H9 (cell line): ENCODE results near the gene EDARADD. TPM values are rescaled to one million over a fixed set of nuclear protein-coding genes. Genes with fewer than 3 reads are reported as not detected.
"Not testable (repeated sequence)": the region's sequence is repeated elsewhere in the genome, so short reads cannot be mapped to it uniquely, and the experiment has no call there.

Source experiments
- DNase-seq: peaks from one replicate; pipeline ENCODE4 v3.0.0-alpha.2; 2017
- H2AFZ ChIP-seq: one replicate; pipeline ENCODE4 v1.6.1; 2013; ENCODE audit warnings: mild to moderate bottlenecking, low read length, control low read depth, moderate library complexity
- H2AK5ac ChIP-seq: 2 replicates; pipeline ENCODE4 v1.6.1; 2013; ENCODE audit warnings: low read length, control low read depth, mixed read lengths; ENCODE audit not compliant: insufficient read length
- H2BK120ac ChIP-seq: one replicate; pipeline ENCODE4 v1.6.1; 2013; ENCODE audit warnings: low read depth, mild to moderate bottlenecking, low read length, control low read depth, inconsistent platforms; ENCODE audit not compliant: poor library complexity, severe bottlenecking
- H2BK12ac ChIP-seq: 2 replicates; pipeline ENCODE4 v1.6.1; 2013; ENCODE audit warnings: low read length, control low read depth, mixed read lengths, low read depth; ENCODE audit not compliant: insufficient read length
- H2BK15ac ChIP-seq: 2 replicates; pipeline ENCODE4 v1.6.1; 2013; ENCODE audit warnings: low read depth, low read length, control low read depth
- H2BK20ac ChIP-seq: one replicate; pipeline ENCODE4 v1.6.1; 2013; ENCODE audit warnings: low read depth, mild to moderate bottlenecking, low read length, control low read depth, inconsistent platforms; ENCODE audit not compliant: poor library complexity, severe bottlenecking
- H2BK5ac ChIP-seq: 2 replicates; pipeline ENCODE4 v1.6.1; 2013; ENCODE audit warnings: low read length, control low read depth, mixed read lengths; ENCODE audit not compliant: insufficient read length
- H3K14ac ChIP-seq: 2 replicates; pipeline ENCODE4 v1.6.1; 2013; ENCODE audit warnings: low read length, control low read depth; ENCODE audit not compliant: insufficient read depth
- H3K18ac ChIP-seq: 2 replicates; pipeline ENCODE4 v1.6.1; 2013; ENCODE audit warnings: low read depth, mild to moderate bottlenecking, mixed read lengths, low read length, control low read depth; ENCODE audit not compliant: insufficient read length
- H3K23ac ChIP-seq: 2 replicates; pipeline ENCODE4 v1.6.1; 2013; ENCODE audit warnings: low read length, control low read depth, mixed read lengths, low read depth; ENCODE audit not compliant: insufficient read length
- H3K23me2 ChIP-seq: 2 replicates; pipeline ENCODE4 v1.6.1; 2013; ENCODE audit warnings: low read depth, mild to moderate bottlenecking, mixed read lengths, low read length, control low read depth; ENCODE audit not compliant: insufficient read length, poor library complexity, severe bottlenecking
- H3K27ac ChIP-seq: 2 replicates; pipeline ENCODE4 v1.5.1; 2013; ENCODE audit warnings: low read length, control low read depth, mixed read lengths, low read depth; ENCODE audit not compliant: insufficient read length
- H3K27me3 ChIP-seq: 2 replicates; pipeline ENCODE4 v1.6.1; 2013; ENCODE audit warnings: low read length, control low read depth, inconsistent platforms; ENCODE audit not compliant: insufficient read depth
- H3K4ac ChIP-seq: 2 replicates; pipeline ENCODE4 v1.6.1; 2013; ENCODE audit warnings: low read depth, mild to moderate bottlenecking, control low read depth, inconsistent platforms, low read length, moderate library complexity
- H3K4me1 ChIP-seq: 2 replicates; pipeline ENCODE4 v1.6.1; 2013; ENCODE audit warnings: low read length, control low read depth, inconsistent platforms; ENCODE audit not compliant: insufficient read depth
- H3K4me2 ChIP-seq: 2 replicates; pipeline ENCODE4 v1.6.1; 2013; ENCODE audit warnings: low read length, control low read depth, mixed read lengths; ENCODE audit not compliant: insufficient read length, insufficient read depth
- H3K56ac ChIP-seq: 2 replicates; pipeline ENCODE4 v1.6.1; 2013; ENCODE audit warnings: low read depth, mild to moderate bottlenecking, mixed read lengths, low read length, control low read depth; ENCODE audit not compliant: insufficient read length
- H3K79me1 ChIP-seq: 2 replicates; pipeline ENCODE4 v1.6.1; 2013; ENCODE audit warnings: low read depth, mild to moderate bottlenecking, moderate library complexity, low read length, control low read depth, inconsistent platforms; ENCODE audit not compliant: insufficient read depth, poor library complexity, severe bottlenecking
- H3K79me2 ChIP-seq: 2 replicates; pipeline ENCODE4 v1.6.1; 2013; ENCODE audit warnings: low read length, control low read depth, inconsistent platforms; ENCODE audit not compliant: insufficient read depth
- H3K9ac ChIP-seq: 2 replicates; pipeline ENCODE4 v1.6.1; 2013; ENCODE audit warnings: low read length, control low read depth, mixed read lengths; ENCODE audit not compliant: insufficient read length; ENCODE audit errors: extremely low read depth
- H3K9me3 ChIP-seq: one replicate; pipeline ENCODE4 v1.6.1; 2013; ENCODE audit warnings: low read depth, low read length, inconsistent platforms; ENCODE audit not compliant: control insufficient read depth
- H3T11ph ChIP-seq: one replicate; pipeline ENCODE4 v1.6.1; 2013; ENCODE audit warnings: mild to moderate bottlenecking, low read length, control low read depth, inconsistent platforms
- H4K20me1 ChIP-seq: one replicate; pipeline ENCODE4 v1.6.1; 2013; ENCODE audit not compliant: control insufficient read depth, insufficient read length, insufficient read depth
- H4K5ac ChIP-seq: 2 replicates; pipeline ENCODE4 v1.6.1; 2013; ENCODE audit warnings: low read depth, mild to moderate bottlenecking, mixed read lengths, low read length, control low read depth; ENCODE audit not compliant: insufficient read length
- H4K8ac ChIP-seq: replicated peaks from 2 replicates; pipeline ENCODE4 v1.6.1; 2013; ENCODE audit warnings: low read length, control low read depth, mixed read lengths, low read depth; ENCODE audit not compliant: insufficient read length
- H4K91ac ChIP-seq: 2 replicates; pipeline ENCODE4 v1.6.1; 2013; ENCODE audit warnings: low read depth, mild to moderate bottlenecking, moderate library complexity, mixed read lengths, low read length, control low read depth; ENCODE audit not compliant: insufficient read length
- H3K27ac Mint-ChIP-seq, 3 experiments: 2 replicates in 2 of 3; 3 replicates in 1 of 3; pipeline ENCODE4 v1.8.0; 2020 to 2021; ENCODE audit warnings: mixed read lengths in 3 of 3, mild to moderate bottlenecking in 1 of 3, moderate library complexity in 1 of 3
- H3K27me3 Mint-ChIP-seq: 2 replicates; pipeline ENCODE4 v1.8.0; 2021; ENCODE audit warnings: low read depth, mild to moderate bottlenecking, moderate library complexity, mixed read lengths
- H3K36me3 Mint-ChIP-seq, 3 experiments: 2 replicates in 2 of 3; 3 replicates in 1 of 3; pipeline ENCODE4 v1.8.0; 2020 to 2021; ENCODE audit warnings: low read depth in 3 of 3, mixed read lengths in 3 of 3; ENCODE audit not compliant: insufficient read depth in 1 of 3
- H3K4me1 Mint-ChIP-seq, 2 experiments: 2 replicates each; pipeline ENCODE4 v1.8.0; 2020; ENCODE audit warnings: mixed read lengths in 2 of 2
- H3K4me3 Mint-ChIP-seq, 2 experiments: 2 replicates in 1 of 2; 3 replicates in 1 of 2; pipeline ENCODE4 v1.8.0; 2020 to 2021; ENCODE audit warnings: mild to moderate bottlenecking in 2 of 2, mixed read lengths in 2 of 2, moderate library complexity in 1 of 2
- H3K9me3 Mint-ChIP-seq, 2 experiments: 2 replicates in 1 of 2; 3 replicates in 1 of 2; pipeline ENCODE4 v1.8.0; 2020; ENCODE audit warnings: mild to moderate bottlenecking in 2 of 2, mixed read lengths in 2 of 2, moderate library complexity in 1 of 2
- WGBS: extraction: QIAGEN DNeasy Blood & Tissue Kit; methylation state at CpG from one replicate; pipeline ENCODE4 v1.1.7; 2013; ENCODE audit warnings: missing lambda C conversion rate, low lambda C conversion rate, mixed read lengths; ENCODE audit not compliant: insufficient read length; ENCODE audit errors: extremely low coverage; 5-methylcytosine and 5-hydroxymethylcytosine counted together
- total RNA-seq: library from RNA; stranded (reverse); gene quantifications from 2 replicates; pipeline ENCODE4 v1.2.1, GENCODE V29; 2021
- TF ChIP-seq, protein P1 (sequence below): fragments of 200-600 bp; sonication (generic); conservative IDR thresholded peaks from 3 replicates; pipeline ENCODE4 v1.8.0; 2021; ENCODE audit warnings: antibody characterized with exemption, mild to moderate bottlenecking

The EDARADD gene
- total RNA-seq, 1 experiment from 2014 or later: 3.8 TPM

DNA sequence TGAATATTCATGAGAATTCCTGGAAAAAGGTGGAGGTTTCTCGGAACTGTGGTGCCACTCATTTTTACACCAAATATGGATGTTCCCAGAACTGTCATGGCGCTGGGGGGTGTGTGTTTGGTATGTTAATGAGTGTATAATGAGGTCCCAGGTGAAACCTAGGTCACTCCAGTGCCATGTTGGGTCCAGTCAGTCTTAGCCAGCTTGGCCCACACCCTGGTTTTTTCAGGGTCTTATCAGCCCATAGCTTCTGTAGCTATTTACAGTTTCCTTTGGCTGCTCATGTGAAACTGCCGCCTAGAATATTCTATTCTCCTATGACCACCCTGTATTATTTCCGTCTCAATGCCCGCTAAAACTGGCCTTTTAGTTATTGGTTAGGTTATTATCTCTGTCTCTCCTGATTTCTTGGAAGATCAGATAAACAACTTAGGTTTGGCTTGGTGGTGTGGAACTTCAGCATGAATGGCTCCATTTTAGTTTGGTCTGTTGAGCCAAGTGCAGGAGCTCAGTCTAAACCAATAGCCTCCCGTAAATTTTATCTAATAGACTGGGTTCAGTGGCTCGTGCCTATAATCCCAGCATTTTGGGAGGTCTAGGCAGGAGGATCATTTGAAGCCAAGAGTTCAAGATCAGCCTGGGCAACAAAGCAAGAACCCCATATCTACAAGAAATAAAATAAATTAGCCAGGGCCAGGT is 42.1 kb upstream of the EDARADD start:
- no peak overlapping the region for H3K4ac ChIP-seq
- no peaks in the 10 kb centered on the region for H3K4me1 ChIP-seq
- H3T11ph ChIP-seq: no peak overlapping the region
- no peak overlapping the region for H3K18ac ChIP-seq
- H3K27ac Mint-ChIP-seq: no peak overlapping the region
- no peaks in the 10 kb centered on the region for H3K79me2 ChIP-seq
- TF ChIP-seq, protein P1, sequence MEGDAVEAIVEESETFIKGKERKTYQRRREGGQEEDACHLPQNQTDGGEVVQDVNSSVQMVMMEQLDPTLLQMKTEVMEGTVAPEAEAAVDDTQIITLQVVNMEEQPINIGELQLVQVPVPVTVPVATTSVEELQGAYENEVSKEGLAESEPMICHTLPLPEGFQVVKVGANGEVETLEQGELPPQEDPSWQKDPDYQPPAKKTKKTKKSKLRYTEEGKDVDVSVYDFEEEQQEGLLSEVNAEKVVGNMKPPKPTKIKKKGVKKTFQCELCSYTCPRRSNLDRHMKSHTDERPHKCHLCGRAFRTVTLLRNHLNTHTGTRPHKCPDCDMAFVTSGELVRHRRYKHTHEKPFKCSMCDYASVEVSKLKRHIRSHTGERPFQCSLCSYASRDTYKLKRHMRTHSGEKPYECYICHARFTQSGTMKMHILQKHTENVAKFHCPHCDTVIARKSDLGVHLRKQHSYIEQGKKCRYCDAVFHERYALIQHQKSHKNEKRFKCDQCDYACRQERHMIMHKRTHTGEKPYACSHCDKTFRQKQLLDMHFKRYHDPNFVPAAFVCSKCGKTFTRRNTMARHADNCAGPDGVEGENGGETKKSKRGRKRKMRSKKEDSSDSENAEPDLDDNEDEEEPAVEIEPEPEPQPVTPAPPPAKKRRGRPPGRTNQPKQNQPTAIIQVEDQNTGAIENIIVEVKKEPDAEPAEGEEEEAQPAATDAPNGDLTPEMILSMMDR: no peak
- no peak overlapping the region for H2BK20ac ChIP-seq
- no peak for DNase-seq
- H3K9me3 ChIP-seq: no peaks in the 10 kb centered on the region
- H3K27ac ChIP-seq: no peak overlapping the region
- no peaks in the 10 kb centered on the region for H3K36me3 Mint-ChIP-seq
- no peaks in the 10 kb centered on the region for H4K20me1 ChIP-seq
- H3K27me3 ChIP-seq: no peaks in the 10 kb centered on the region
- H3K9ac ChIP-seq: no peak overlapping the region
- H3K4me1 Mint-ChIP-seq: no peaks in the 10 kb centered on the region
- no peak overlapping the region for H2BK120ac ChIP-seq
- H3K23ac ChIP-seq: no peak overlapping the region
- no peak overlapping the region for H2BK12ac ChIP-seq
- H3K4me2 ChIP-seq: no peak overlapping the region
- H2AK5ac ChIP-seq: no peak overlapping the region
- H3K23me2 ChIP-seq: no peaks in the 10 kb centered on the region
- no peak overlapping the region for H2BK5ac ChIP-seq
- H3K4me3 Mint-ChIP-seq: no peak overlapping the region
- H3K56ac ChIP-seq: no peak overlapping the region
- WGBS: no CpG with 5 or more reads among the region's 7 CpGs
- no peak overlapping the region for H3K14ac ChIP-seq
- no peaks in the 10 kb centered on the region for H3K79me1 ChIP-seq
- H4K91ac ChIP-seq: no peak overlapping the region
- H3K27me3 Mint-ChIP-seq: no peaks in the 10 kb centered on the region
- no peak overlapping the region for H4K5ac ChIP-seq
- no peak overlapping the region for H2BK15ac ChIP-seq
- H3K9me3 Mint-ChIP-seq: no peaks in the 10 kb centered on the region
- H4K8ac ChIP-seq: no peak overlapping the region
- no peak overlapping the region for H2AFZ ChIP-seq

DNA sequence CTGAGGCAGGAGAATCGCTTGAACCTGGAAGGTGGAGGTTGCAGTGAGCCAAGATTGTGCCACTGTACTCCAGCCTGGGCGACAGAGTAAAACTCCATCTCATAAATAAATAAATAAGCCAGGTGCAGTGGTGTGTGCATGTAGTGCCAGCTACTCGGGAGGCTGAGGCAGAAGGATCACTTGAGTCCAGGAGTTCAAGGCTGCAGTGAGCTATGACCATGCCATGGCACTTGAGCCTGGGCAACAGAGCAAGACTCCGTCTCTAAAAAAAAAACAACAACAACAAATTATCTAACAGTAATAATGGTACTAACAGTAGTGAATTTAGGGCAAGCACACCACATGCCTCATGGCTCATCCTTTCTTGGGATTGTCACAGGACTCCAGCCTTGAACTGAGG is 41.3 kb upstream of the EDARADD start:
- not testable (repeated sequence) for H3K56ac ChIP-seq, H3K36me3 Mint-ChIP-seq, H4K20me1 ChIP-seq, H3K27me3 ChIP-seq, H3T11ph ChIP-seq, H3K27me3 Mint-ChIP-seq, H3K4ac ChIP-seq, H3K27ac ChIP-seq, H4K8ac ChIP-seq, H3K9ac ChIP-seq, H3K23me2 ChIP-seq, H3K14ac ChIP-seq, H3K4me2 ChIP-seq, H3K9me3 Mint-ChIP-seq, H2BK12ac ChIP-seq, DNase-seq, H3K4me1 Mint-ChIP-seq, H2BK5ac ChIP-seq, H3K9me3 ChIP-seq, H3K79me2 ChIP-seq, H3K18ac ChIP-seq, H3K23ac ChIP-seq, H3K79me1 ChIP-seq, H4K5ac ChIP-seq, H3K4me1 ChIP-seq, H2BK15ac ChIP-seq, H3K4me3 Mint-ChIP-seq, H4K91ac ChIP-seq, H2AK5ac ChIP-seq, H2AFZ ChIP-seq, H2BK120ac ChIP-seq, H2BK20ac ChIP-seq
- 0 out of 7 replicates have a peak overlapping the region, but pooled peaks of 1 of the 3 experiments have one; percentile 18 for H3K27ac Mint-ChIP-seq
- no CpG with 5 or more reads among the region's 4 CpGs for WGBS
